Tibial nerve (tissue), 3 donors: ENCODE results near the gene ALKBH2.

Experiments
- POLR2A ChIP-seq, 2 donors: fragments of 450-650 bp; IDR thresholded peaks; one replicate each; pipeline ENCODE4 v1.6.1; 2017; ENCODE audit warnings: antibody characterized with exemption in 2 of 2, mild to moderate bottlenecking in 2 of 2, moderate library complexity in 2 of 2
- TF ChIP-seq, protein P1 (sequence below), 5 experiments: fragments of 200-600 bp in 3 of 5; fragments of 450-650 bp in 2 of 5; sonication (generic) in 3 of 5; IDR thresholded peaks; one replicate each; pipeline ENCODE4 v1.5.1; 2016 to 2019; ENCODE audit warnings: antibody characterized with exemption in 5 of 5, mild to moderate bottlenecking in 3 of 5, moderate library complexity in 2 of 5

DNA sequence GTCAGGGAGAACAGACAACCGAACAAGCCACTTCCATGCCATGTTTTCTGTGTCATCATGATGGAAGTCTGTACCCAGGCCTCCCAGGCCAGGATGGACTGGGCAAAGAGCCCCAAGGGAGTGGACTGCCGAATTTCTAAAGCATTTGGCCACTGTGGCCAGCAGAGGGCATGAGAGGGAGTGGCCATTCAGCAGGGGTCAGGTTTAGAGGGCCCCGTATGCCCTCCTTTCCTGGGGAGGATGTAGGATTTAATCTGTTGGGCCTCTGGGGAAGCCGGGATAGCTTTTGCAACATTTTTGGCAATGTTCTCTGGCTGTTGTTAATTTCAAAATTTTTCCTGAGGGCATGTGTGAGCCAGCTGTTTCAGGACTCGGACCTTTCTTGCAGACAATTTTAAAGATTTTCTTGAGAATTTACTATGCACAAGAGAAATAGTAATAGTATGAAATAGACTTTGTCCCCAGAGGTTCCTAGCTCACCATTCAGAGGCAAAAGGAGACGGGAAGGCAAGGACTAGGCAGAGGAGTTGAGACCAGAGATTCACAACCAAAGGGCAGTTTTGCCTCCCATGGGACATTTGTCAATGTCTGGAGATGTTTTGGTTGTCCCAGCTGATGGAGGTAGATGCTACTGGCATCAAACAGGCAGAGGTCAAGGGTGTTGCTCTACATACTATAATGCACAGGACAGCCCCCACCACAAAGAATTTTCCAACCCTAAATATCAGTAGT lies 41.1 kb upstream of the ALKBH2 start:
- TF ChIP-seq, protein P1, sequence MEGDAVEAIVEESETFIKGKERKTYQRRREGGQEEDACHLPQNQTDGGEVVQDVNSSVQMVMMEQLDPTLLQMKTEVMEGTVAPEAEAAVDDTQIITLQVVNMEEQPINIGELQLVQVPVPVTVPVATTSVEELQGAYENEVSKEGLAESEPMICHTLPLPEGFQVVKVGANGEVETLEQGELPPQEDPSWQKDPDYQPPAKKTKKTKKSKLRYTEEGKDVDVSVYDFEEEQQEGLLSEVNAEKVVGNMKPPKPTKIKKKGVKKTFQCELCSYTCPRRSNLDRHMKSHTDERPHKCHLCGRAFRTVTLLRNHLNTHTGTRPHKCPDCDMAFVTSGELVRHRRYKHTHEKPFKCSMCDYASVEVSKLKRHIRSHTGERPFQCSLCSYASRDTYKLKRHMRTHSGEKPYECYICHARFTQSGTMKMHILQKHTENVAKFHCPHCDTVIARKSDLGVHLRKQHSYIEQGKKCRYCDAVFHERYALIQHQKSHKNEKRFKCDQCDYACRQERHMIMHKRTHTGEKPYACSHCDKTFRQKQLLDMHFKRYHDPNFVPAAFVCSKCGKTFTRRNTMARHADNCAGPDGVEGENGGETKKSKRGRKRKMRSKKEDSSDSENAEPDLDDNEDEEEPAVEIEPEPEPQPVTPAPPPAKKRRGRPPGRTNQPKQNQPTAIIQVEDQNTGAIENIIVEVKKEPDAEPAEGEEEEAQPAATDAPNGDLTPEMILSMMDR (IDR thresholded peaks at IDR 0.05): peak; percentile 22 to 46 (median 37)
- TF ChIP-seq POLR2A (IDR thresholded peaks at IDR 0.05): no peak
